Stimulated activated naive CD4-positive, alpha-beta T cell (primary cell): ENCODE results near the gene GRID2.

Experiments
- DNase-seq, 6 experiments: peaks; one replicate each; lab custom pipeline; 2025; lab: John Stamatoyannopoulos, UW

Gene GRID2

DNA sequence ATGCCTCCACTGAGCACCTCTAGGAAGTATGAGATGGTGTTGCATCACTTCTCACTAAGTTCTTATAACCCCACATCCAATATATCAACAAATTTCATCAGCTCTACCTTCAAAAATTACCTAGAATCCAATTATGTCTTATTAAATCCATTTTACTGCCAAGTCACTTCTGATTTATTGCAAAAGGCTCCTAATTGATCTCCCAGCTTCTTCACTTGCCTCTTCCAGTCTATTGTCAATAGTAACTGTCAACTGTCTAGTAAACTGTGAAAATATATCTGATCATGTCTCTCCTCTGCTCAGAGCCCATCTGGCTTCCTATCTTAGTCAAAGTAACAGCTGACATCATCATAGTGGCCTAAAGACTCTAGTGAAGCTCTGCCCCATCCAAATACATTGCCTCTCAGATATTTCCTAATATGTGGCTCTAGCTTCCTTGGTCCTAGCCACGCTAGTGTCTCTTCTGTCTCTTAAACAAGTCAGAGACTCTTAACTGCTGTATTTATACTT is 1110.3 kb downstream of the GRID2 start:
- DNase-seq, result no peak

DNA sequence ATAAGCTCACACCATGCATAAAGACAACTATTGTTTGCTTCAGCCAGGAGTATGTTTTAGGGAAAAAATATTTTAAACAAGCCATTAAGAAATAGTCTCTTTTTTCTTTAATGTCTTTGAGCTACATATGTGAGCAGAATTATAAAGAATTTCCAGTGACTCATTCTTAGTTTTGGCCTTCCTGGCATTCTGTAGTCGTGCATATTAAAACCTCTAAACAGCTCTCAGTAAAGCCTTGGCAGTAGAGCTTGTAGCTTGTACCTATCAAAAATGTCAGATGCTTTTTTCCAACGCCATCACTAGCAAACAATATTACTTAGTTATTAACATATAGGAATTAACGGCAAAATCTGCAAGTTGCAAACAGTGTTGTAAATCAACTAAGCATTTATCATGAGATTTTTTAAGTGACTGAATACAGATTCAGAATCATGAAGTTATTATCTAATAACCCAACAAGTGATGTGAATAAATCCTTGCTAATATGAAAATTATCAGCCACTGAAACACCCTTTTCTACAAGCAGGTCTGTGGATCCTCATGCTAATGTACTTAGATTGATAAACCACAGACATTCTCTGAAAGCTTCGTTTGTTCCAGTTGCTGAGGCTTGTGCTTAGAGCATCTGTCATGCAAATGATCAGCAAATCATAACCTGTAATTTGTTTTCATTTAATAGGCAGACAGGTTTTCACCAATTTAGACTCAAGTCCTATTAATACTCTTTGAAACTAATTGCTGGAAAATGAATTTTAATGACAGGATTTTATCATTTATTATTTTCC is 1112.8 kb downstream of the GRID2 start:
- DNase-seq, result no peak

GRCh38 chr4:93431371-93431770 is 1127.6 kb downstream of the GRID2 start:
- no peak for DNase-seq

GRCh38 chr4:93433840-93434239 is 1130.1 kb downstream of the GRID2 start:
- DNase-seq, result no peak

DNA sequence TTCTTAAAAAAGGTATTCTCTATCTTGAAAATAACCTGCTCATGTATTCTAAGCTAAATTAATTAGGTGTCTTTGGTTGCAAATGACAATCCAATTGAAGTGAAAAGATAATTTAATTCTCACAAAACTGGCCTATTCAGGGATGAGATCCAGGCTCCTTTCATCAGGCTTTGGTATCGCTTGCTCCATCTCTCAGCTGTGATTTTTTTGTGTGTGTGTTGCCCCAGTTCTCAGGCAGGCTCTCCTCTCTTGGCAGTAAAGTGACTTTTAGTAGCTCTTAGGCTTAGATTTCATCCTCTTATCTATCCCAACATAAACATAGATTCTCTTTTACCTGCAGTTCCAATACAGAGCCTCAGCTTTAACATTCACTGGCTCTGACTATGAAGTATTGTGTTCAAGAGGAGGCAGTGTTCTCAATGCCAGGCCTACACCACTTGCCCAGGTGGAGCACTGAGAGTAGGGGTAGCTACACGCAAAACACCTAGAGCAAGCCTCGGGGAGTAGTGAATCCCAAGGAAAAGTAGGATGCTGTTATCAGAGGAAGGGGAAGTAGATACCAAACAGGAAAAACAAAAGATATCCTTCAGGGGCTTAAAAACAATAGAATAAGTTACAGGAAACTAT is 1132.3 kb downstream of the GRID2 start:
- DNase-seq, result no peak

- DNase-seq, result no peak
Observed at GRCh38 chr4:93437991-93438390, 1134.2 kb downstream of the GRID2 start.

DNA sequence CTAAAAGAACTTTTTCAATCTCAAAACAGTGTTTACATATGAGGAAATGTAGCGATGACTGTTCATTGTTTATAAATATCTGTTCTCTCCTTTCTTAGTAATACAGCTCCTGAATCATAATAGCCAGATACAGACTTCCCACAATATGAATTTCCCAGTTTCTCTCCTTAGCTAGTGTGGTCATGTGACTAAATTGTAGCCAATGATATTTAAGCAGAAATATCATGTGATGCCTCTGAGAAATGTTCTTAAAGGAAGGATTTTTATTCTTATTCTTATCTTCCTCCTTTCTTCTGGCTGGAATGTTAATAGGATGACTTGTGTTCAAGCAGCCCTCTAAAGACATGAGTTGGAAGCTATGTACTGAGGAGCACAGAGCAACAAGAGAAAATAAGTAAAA is 1141.1 kb downstream of the GRID2 start:
- no peak for DNase-seq

DNA sequence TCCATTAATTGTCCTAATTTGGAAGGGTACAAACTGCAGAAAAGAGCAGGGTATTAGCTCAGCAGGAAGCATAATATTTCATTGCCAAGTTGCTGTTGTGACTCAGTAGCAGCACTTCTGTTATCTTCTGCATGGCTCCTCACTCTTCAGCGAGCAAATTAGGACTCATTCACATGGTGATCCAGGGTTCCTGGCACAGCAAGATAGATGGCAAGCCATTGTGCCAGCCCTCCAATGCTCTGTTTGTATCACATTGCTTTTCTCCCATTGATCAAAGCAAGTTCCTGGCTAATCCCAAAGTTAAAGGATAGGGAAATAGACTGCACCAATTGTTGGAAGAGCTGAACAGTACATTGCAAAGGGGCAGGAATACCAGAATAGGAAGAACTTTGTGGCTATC is 1142.3 kb downstream of the GRID2 start:
- no peak for DNase-seq

GRCh38 chr4:93448691-93449293 is 1145.0 kb downstream of the GRID2 start:
- DNase-seq, result no peak

DNA sequence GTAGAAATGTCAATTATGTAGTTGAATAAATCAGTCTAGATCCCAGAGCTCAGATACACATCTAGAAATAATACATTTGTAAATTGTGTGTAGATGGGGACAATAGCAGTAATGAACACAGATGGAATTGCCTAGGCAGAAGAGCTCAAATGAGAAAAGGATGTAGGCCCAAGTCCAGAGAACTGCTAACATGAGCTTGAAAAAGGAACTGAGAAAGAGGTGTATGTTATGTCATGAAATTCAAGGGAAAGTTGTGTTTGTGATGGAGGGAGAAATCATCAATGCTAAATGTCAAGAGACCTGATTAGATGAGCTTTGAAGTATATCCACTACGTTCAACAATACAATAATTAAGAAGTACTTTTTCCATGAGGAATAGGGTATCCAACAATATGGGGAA is 1148.2 kb downstream of the GRID2 start:
- DNase-seq, result no peak

GRCh38 chr4:93461541-93461940 is 1157.8 kb downstream of the GRID2 start:
- DNase-seq, result no peak

DNA sequence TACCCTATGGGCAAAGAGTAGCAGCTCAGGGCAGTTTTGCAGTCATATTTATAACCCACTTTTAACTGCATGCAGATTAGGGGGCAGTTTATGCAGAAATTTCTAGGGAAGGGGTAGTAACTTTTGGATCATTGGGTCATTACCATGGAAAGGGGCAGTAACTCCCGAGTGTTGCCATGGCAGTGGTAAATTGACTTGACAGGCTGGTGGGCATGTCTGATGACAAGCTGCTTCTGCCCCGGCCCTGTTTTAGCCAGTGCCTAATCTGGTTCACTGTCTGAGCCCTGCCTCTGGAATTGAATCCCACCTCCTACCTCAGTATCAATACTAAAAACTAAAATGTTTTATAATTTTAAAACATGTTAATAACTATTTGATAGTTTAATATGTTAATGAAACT is 1162.7 kb downstream of the GRID2 start:
- DNase-seq, result no peak

- no peak for DNase-seq
Observed at GRCh38 chr4:93467484-93468155, 1163.9 kb downstream of the GRID2 start.

DNA sequence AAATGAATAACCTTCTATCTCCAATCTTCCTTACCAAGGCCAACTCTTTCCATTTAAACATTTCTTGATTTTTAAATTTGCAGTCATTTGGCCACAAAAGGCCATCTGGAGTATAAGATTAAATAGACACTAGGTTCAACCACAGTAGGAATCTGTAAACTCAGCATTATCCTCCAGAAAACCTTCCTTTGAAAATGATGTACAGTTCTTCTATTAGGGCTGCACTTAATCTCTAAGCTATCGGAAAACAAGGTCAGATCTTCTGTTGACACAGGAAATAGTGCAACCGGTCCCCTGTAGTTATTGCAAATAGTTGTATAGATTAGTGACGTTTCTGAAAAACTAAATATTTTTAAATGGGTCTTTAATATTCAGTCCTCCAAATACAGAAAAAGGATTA is 1165.8 kb downstream of the GRID2 start:
- no peak for DNase-seq

DNA sequence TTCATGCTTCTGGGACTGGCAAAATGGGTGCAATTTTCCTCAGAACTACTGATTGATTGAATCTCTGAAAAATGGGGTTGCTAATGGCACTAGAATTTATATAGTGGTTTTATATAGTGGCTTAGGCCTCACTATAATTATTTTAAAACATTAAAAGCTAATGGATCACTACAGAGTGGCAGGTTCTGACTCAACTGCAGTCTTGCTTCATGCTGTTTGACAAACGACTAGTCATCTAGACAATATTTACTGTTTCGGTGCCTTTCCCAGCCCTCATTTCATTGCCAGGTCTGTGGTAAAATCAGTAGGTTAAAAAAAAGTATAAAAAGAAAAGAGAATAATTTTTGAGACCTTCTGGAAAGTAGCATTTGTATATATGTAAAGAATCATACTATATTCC is 1172.0 kb downstream of the GRID2 start:
- DNase-seq, result no peak

DNA sequence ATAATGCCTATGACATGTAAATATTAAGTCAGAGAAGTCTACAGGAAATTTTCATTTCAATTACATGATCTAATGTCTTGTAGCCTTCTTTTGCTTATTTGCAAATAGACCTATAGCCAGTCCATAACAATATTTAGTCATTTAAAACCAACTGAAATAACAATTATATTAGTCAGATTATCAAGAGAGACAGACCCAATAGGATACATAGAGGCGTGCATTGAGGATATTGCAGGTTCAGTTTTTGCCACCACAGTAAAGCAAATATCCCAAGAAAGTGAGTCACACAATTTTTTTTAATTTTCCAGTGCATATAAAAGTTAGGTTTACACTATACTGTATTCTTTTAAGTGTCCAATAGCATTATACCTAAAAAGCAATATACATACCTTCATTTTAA is 1175.0 kb downstream of the GRID2 start:
- DNase-seq, result no peak

GRCh38 chr4:93480452-93480851 is 1176.7 kb downstream of the GRID2 start:
- no peak for DNase-seq

GRCh38 chr4:93495346-93495745 is 1191.6 kb downstream of the GRID2 start:
- DNase-seq, result no peak

DNA sequence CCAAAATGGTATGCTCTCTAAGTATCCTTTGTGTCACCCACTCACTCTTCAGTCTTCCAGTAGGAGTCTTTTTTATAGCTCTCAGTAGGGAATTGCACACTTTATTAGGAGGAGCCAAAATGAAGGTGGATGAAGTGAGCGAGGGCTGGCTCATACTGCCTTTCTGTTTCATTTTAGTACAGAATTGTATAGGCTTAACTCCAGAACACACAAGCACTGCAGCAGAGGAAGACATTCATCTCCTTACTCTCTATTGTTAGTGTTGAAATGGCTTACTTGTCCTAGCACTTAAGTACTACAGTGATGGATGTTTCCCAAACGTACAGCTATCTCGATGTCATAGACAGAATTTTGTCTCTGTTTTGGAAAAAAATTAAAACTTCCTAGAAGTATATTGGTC is 1197.5 kb downstream of the GRID2 start:
- DNase-seq, result no peak

DNA sequence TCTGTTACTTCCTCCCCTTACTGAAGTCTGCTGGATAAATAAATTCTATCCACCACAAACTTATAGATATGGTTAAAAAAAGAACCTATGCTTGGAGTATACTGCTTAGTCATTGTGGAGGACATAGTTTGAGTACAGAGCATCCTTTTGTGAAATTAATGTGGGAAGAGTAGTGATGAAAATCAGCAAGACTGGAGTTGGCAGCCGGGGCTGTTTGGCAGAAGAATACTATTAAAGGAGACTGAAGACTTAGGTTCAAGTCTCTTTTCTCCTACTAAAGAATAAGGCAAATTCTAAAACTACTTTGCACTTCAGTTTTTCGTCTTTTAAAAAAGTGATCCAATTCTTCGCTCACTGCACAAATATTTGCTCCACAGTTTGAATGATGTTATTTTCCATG is 1198.2 kb downstream of the GRID2 start:
- no peak for DNase-seq

GRCh38 chr4:93502991-93503390 is 1199.2 kb downstream of the GRID2 start:
- DNase-seq, result no peak

DNA sequence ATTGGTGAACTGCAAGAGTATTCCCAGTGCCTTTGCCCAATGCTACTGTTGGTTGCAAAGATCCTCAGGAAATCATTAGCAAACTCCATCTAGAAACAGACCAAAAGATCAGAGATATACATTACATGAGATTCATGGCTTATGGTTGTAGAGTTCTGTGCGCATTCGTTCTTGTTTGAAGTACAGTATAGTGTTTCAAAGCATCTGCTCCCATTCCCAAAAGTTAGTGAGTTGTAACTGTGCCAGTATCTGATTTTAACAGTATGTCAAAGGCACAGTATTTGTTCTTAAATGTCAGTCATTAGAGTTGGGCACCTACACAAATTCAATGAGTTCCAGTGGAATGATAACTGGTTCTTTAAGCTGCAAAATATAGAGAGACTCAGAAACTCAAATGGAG is 1210.1 kb downstream of the GRID2 start:
- no peak for DNase-seq

DNA sequence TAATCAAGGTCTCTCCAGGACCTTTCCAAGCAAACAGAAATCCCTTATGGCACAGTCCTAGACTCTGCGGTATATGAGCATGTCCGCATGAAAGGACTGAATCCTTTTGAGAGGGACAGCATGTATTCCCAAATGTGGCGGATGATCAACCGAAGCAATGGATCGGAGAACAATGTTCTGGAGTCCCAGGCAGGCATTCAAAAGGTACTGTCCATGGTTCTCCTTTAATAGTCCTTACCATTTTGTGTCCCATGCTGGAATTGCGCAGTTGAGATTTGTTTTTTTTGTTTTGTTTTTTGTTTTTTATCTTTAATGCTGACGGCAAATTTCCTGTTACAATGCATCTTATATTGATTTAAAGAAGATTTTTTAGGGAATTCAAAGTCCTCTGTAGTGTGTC is 1211.4 kb downstream of the GRID2 start:
- DNase-seq, result no peak
